ENCODE results near the gene PSMB11.

DNA sequence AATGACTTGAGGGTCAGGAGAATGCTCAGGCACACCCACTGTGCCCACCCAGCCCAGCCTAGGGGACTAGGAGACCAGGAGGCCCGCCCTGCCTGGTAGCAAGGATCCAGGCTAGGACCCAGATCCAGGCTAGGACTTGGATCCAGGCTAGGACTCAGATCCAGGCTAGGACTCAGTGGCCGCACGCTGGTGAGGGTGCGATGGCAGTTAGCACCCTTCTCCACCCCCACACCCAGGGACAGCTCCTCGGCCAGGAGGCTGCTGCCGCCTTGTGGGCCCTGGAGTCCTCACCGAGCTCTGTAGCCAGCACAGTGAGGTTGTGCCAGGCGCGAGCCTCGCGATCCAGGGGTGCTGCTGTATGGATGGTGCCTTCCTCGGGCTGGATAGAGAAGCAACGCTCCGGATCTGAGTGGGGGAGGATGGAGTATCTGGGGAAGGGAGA is 10.2 kb downstream of the PSMB11 start:
- TF ChIP-seq CTCF (IDR thresholded peaks at IDR 0.05) (peak; percentile 15), EZH2 (IDR thresholded peaks at IDR 0.05) (no peak), EZH2phosphoT487 (IDR thresholded peaks at IDR 0.05) (no peak)

Measured in neural progenitor cell (in vitro differentiated cells).